Measurements from ENCODE around the gene GPATCH1. TPM values are rescaled to one million over a fixed set of nuclear protein-coding genes. Genes with fewer than 3 reads are reported as not detected.
"Not testable (repeated sequence)": the region's sequence is repeated elsewhere in the genome, so short reads cannot be mapped to it uniquely, and the experiment has no call there.

GPATCH1 gene
- total RNA-seq, 1 donor from 2014 or later = 8.7 TPM

GRCh38 chr19:33152176-33152575 lies 71.2 kb downstream of the GPATCH1 start:
- Mint-ChIP-seq H3K36me3 (ENCODE audit: low read depth, unreplicated experiment) (no peaks in the 10 kb centered on the region), H3K27me3 (ENCODE audit: unreplicated experiment) (peaks cover 2% of the 10 kb centered on the region), H3K4me3 (ENCODE audit: unreplicated experiment) (no peak overlapping the region), H3K27ac (ENCODE audit: unreplicated experiment) (no peak overlapping the region), H3K4me1 (ENCODE audit: unreplicated experiment) (no peaks in the 10 kb centered on the region), H3K9me3 (ENCODE audit: unreplicated experiment) (no peaks in the 10 kb centered on the region)
- DNase-seq (ENCODE audit: low spot score) = no peak
- no peak for TF ChIP-seq CTCF (IDR thresholded peaks at IDR 0.05; ENCODE audit: unreplicated experiment)

GRCh38 chr19:33152625-33153024 lies 71.6 kb downstream of the GPATCH1 start:
- not testable (repeated sequence) for DNase-seq (ENCODE audit: low spot score); H3K4me3 Mint-ChIP-seq (ENCODE audit: unreplicated experiment); H3K36me3 Mint-ChIP-seq (ENCODE audit: low read depth, unreplicated experiment); H3K4me1 Mint-ChIP-seq (ENCODE audit: unreplicated experiment); H3K27ac Mint-ChIP-seq (ENCODE audit: unreplicated experiment); H3K9me3 Mint-ChIP-seq (ENCODE audit: unreplicated experiment); H3K27me3 Mint-ChIP-seq (ENCODE audit: unreplicated experiment)

- H3K4me3 Mint-ChIP-seq (ENCODE audit: unreplicated experiment); H3K36me3 Mint-ChIP-seq (ENCODE audit: low read depth, unreplicated experiment); H3K27ac Mint-ChIP-seq (ENCODE audit: unreplicated experiment); H3K9me3 Mint-ChIP-seq (ENCODE audit: unreplicated experiment); DNase-seq (ENCODE audit: low spot score); H3K4me1 Mint-ChIP-seq (ENCODE audit: unreplicated experiment); H3K27me3 Mint-ChIP-seq (ENCODE audit: unreplicated experiment): not testable (repeated sequence)
These were observed 73.3 kb downstream of the GPATCH1 start for GRCh38 chr19:33154313-33154712.

GRCh38 chr19:33156334-33156733 lies 75.4 kb downstream of the GPATCH1 start:
- no peak for TF ChIP-seq CTCF (IDR thresholded peaks at IDR 0.05; ENCODE audit: unreplicated experiment)
- peaks cover 2% of the 10 kb centered on the region for H3K4me1 Mint-ChIP-seq (ENCODE audit: unreplicated experiment)
- H3K4me3 Mint-ChIP-seq (ENCODE audit: unreplicated experiment) = no peak overlapping the region
- no peak overlapping the region for H3K27ac Mint-ChIP-seq (ENCODE audit: unreplicated experiment)
- H3K27me3 Mint-ChIP-seq (ENCODE audit: unreplicated experiment) = peaks cover 6% of the 10 kb centered on the region
- no peaks in the 10 kb centered on the region for H3K36me3 Mint-ChIP-seq (ENCODE audit: low read depth, unreplicated experiment)
- no peak for DNase-seq (ENCODE audit: low spot score)
- H3K9me3 Mint-ChIP-seq (ENCODE audit: unreplicated experiment) = no peaks in the 10 kb centered on the region

GRCh38 chr19:33157906-33158305 lies 76.9 kb downstream of the GPATCH1 start:
- no peak for DNase-seq (ENCODE audit: low spot score)
- Mint-ChIP-seq H3K9me3 (ENCODE audit: unreplicated experiment) (no peaks in the 10 kb centered on the region), H3K27me3 (ENCODE audit: unreplicated experiment) (peaks cover 6% of the 10 kb centered on the region), H3K36me3 (ENCODE audit: low read depth, unreplicated experiment) (no peaks in the 10 kb centered on the region), H3K4me3 (ENCODE audit: unreplicated experiment) (no peak overlapping the region), H3K27ac (ENCODE audit: unreplicated experiment) (no peak overlapping the region), H3K4me1 (ENCODE audit: unreplicated experiment) (peaks cover 2% of the 10 kb centered on the region)
- TF ChIP-seq CTCF (IDR thresholded peaks at IDR 0.05; ENCODE audit: unreplicated experiment) = no peak

GRCh38 chr19:33158365-33158764 lies 77.4 kb downstream of the GPATCH1 start:
- peaks cover 6% of the 10 kb centered on the region for H3K27me3 Mint-ChIP-seq (ENCODE audit: unreplicated experiment)
- H3K27ac Mint-ChIP-seq (ENCODE audit: unreplicated experiment) = no peak overlapping the region
- no peaks in the 10 kb centered on the region for H3K36me3 Mint-ChIP-seq (ENCODE audit: low read depth, unreplicated experiment)
- DNase-seq (ENCODE audit: low spot score) = no peak
- no peak overlapping the region for H3K4me3 Mint-ChIP-seq (ENCODE audit: unreplicated experiment)
- no peak for TF ChIP-seq CTCF (IDR thresholded peaks at IDR 0.05; ENCODE audit: unreplicated experiment)
- H3K4me1 Mint-ChIP-seq (ENCODE audit: unreplicated experiment) = peaks cover 2% of the 10 kb centered on the region
- H3K9me3 Mint-ChIP-seq (ENCODE audit: unreplicated experiment) = no peaks in the 10 kb centered on the region

All from endothelial cell (in vitro differentiated cells).